HG03442 (cell line): ENCODE data around the gene TTC7B.

Source experiments
- ATAC-seq: cut with Tn5 transposase; IDR thresholded peaks from one replicate; pipeline ENCODE4 v1.9.1; 2021; ENCODE audit warnings: mild to moderate bottlenecking, moderate library complexity; ENCODE audit not compliant: unreplicated experiment

The TTC7B gene

GRCh38 chr14:90566481-90566880 lies 249.7 kb downstream of the TTC7B start:
- ATAC-seq: no peak

- ATAC-seq: no peak
Measured at GRCh38 chr14:90564496-90564895, 251.7 kb downstream of the TTC7B start.

- ATAC-seq: no peak
Measured at GRCh38 chr14:90562652-90563051, 253.6 kb downstream of the TTC7B start.

GRCh38 chr14:90561920-90562319 lies 254.3 kb downstream of the TTC7B start:
- no peak for ATAC-seq

- no peak for ATAC-seq
Measured at GRCh38 chr14:90560991-90561390, 255.2 kb downstream of the TTC7B start.

GRCh38 chr14:90560558-90560957 lies 255.7 kb downstream of the TTC7B start:
- no peak for ATAC-seq

- no peak for ATAC-seq
Measured at GRCh38 chr14:90559811-90560492, 256.3 kb downstream of the TTC7B start.

GRCh38 chr14:90558983-90559590 lies 257.1 kb downstream of the TTC7B start:
- no peak for ATAC-seq

- no peak for ATAC-seq
Measured at GRCh38 chr14:90558041-90558982, 257.9 kb downstream of the TTC7B start.

GRCh38 chr14:90557516-90557915 lies 258.7 kb downstream of the TTC7B start:
- ATAC-seq: no peak

- no peak for ATAC-seq
Measured at GRCh38 chr14:90556666-90557450, 259.4 kb downstream of the TTC7B start.

- ATAC-seq: no peak
Measured at GRCh38 chr14:90556012-90556477, 260.2 kb downstream of the TTC7B start.

- ATAC-seq: no peak
Measured at GRCh38 chr14:90555126-90556011, 260.9 kb downstream of the TTC7B start.

- ATAC-seq: no peak
Measured at GRCh38 chr14:90554341-90554740, 261.9 kb downstream of the TTC7B start.

GRCh38 chr14:90553921-90554336 lies 262.3 kb downstream of the TTC7B start:
- ATAC-seq: no peak

GRCh38 chr14:90553298-90553920 lies 262.8 kb downstream of the TTC7B start:
- ATAC-seq: no peak

- no peak for ATAC-seq
Measured at GRCh38 chr14:90552465-90553297, 263.5 kb downstream of the TTC7B start.

GRCh38 chr14:90551733-90552464 lies 264.3 kb downstream of the TTC7B start:
- no peak for ATAC-seq
